ENCODE data around the gene NDUFA8.
A peak's percentile ranks its signal among the peaks of the same experiment; 100 is the strongest.
"Not testable (repeated sequence)": the region's sequence is repeated elsewhere in the genome, so short reads cannot be mapped to it uniquely, and the experiment has no call there.

The NDUFA8 gene

DNA sequence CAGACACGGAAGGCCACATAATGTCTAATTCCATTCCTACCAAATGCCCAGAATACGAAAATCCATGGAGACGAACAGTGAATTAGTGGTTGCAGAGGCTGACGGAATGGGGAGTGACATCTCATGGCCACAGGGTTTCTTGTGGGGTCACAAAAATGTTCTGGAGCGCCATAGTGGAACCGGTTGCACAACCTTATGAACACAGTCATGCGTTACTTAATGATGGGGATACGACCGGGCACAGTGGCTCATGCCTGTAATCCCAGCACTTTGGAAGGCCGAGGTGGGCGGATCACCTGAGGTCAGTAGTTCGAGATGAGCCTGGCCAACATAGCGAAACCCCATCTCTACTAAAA lies 40.4 kb downstream of the NDUFA8 start:
- DNase-seq: no peak

DNA sequence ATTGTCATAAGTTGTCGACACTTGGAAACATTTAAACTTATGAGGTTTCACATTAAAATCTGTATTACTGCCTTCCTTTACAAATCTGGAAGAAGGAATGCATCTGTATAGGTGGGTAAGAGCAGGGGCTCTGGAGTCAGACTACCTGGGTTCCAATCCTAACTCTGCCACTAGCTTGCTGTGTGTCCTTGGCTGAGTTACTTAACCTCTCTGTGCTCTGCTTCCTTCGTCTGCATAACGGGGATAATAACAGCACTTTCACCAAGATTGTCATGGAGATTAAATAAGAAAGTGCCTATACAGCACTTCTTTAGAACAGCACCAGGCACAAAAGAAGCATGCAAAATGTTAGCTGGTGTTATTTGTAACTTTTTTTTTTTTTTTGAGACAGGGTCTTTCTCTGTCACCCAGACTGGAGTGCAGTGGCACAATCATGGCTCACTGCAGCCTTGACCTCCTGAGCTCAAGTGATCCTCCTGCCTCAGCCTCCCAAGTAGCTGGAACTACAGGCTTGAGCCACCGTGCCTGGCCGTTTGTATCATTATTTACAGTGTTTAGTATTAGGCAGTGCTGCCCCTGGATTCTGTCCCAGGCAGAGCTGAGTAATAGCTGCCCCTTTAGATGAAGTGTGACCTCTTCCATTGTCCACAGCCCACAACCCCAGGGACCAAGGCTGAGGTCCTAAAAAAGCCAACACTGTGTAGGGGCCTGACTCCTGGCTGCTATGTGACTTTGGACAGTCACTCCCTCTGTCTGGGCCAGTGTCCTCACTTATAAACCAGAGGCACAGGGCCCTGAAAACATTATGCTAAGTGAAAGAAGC lies 41.0 kb downstream of the NDUFA8 start:
- no peak for DNase-seq

DNA sequence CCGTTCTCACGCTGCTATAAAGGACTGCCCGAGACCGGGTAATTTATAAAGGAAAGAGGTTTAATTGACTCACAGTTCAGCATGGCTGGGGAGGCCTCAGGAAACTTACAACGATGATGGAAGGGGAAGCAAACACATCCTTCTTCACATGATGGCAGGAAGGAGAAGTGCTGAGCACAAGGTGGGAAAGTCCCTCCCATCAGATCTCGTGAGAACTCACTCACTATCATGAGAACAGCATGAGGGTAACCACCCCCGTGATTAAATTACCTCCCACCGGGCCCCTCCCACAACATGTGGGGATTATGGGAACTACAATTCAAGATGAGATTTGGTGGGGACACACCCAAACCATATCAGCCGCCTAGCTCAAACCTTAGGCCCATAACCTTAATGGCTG lies 42.3 kb downstream of the NDUFA8 start:
- not testable (repeated sequence) for DNase-seq

DNA sequence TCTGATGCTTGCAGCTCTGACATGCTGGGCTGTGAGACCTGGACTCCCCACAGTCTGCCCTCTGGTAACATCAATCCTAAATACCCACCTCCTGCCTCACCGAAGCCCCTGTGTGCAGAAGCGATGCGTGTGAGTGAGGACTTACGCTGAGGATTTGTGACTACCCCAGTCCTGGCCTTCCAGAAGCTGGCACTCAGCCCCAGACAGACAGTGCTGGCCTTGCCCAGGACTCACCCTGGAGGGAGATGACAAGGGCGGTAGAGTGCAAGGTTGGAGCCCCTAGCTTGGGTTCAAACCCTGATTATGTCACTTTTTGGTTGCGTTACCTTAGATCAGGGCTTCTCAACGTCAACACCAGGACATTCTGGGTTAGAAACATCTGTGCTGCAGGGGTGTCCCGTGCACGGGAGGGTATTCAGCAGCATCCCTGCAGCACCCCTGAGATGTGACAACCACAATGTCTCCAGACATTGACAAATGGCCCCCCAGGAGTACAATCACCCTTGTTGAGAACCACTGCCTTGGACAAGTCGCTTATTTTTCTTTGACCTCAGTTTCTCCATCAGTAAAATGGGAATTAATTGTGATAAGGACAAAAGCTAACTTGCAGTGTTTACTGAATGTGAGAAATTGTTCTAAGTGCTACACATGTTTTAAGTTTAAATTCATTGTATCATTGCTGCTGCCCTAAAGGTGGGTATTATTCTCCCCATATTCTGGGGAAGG lies 43.0 kb downstream of the NDUFA8 start:
- no peak for DNase-seq

DNA sequence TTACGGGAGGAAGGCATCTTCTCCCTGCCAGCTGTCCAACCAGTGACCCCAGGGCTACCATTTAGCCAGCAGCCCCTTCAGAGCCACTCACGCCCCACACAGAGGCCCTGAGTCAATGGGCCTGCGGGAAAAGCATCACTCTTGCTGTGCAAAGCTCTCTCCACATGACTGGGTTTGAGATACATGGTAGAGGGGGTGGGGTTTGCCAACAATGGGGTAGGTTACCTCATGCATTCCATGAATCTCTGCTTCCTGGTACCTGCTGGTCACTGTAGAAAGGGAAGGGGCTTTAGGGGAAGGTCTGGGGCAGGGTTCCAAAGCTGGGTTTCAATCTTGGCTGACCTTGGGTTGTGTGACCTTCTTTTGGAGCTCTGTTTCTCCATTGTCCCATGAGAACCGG lies 43.5 kb downstream of the NDUFA8 start:
- DNase-seq: no peak

DNA sequence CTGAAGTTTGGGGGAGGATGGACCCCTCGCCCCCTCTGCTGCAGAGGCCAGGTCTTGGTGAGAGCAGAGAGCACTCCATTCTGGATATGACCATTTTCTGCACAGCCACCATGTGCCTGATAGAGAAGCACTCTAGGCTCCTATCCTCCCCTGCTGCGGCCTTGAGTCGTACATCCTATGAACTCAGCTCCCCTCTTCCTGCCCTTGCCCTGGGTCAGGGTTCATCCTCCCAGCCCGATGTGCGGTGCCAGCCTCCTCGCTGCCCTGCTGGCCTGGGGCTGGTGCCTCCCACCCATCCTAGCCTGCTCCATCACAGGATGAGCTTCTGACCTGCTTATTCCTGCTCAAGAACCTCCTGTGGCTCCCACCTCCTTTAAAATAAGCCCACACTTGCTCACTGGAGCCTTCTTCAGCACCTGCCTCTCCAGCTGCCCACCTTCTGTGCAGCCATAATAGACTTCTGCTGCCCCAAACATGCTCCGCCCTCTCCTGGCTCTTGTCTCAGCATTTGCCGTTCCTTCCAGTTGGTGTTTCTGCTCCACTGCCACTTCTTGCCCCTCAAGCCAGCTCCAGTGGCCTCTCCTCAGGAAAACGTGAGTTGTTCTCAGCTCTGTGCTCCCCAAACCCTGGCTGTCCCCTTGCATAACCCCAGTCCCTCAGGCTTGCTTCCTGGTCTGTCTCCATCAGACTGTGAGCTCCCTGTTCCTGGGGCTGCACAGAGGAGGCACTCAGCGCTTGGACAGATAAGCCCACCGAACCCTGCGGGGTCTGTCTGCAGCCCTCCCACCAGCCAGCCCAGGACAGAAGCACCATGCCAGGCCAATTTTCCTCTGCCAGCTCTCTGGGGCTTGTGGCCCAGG lies 44.2 kb downstream of the NDUFA8 start:
- no peak for DNase-seq

DNA sequence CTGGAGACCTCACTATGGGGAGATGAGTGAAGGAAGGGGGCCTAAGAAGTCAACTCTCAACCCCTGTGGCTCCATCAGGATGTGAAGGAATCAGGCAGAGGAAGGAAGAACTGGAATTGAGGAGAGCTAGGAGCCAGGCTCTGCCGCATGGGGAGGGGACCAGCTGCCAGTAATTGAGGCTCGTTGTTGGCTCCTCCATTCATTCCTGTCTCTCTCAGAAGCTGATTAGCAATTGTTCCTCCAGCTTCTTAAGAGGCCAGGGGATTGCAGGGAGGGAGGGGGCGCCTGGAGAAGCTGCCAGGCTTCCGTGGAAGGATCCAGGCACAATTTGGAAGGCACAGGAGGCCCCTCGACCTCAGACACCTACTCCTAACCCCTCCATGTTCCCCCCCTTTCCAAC lies 46.0 kb downstream of the NDUFA8 start:
- DNase-seq: no peak

DNA sequence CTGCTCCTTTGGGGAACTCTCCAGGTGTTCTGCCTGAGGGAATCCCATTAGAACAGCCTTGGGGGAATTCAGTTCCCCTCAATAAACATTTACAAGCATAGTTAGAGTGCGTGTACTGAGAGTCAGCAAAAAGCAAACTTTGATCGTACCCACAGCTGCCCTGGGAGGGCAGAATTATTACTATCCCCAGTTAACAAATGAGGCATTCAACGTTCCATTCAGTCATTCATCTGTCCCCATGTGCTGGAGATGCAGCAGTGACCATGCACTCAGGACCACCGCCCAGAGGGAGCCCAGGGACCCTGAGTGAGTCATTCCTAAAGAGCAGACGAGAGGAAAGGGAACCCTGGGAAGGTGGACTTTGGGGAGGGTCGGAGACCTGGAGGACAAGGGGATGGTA lies 47.3 kb downstream of the NDUFA8 start:
- DNase-seq: no peak

DNA sequence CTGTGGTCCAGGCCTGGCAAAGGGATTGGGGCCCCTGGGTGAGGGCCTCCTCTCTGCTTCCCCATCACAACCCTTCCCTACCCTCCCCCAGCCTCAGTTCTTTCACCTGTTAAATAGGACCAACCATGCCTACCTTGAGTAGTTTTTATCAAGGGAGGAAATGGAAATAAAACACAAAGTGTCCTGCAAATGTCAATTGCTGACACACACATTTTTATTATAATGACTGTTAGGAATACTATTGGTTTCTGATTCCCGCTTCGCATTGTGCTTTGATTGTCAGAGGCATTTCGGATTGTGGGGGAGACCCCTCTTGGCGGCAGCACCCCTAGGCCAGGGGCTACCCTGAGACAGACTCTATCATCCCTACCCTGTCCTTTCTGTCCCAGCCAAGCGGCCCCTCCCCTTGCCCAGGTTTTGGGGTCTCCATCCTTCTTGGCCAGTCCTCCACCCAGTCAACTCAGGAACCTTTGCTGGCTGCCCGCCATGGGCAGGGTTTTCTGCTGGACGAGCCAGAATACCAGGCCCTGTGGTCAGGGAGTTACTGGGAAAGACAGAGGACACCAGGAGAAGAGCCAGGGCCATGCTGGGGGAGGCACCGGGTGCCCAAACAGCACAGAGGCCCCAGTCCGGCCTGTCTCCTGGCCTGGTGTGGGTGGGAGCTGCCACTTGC lies 48.0 kb downstream of the NDUFA8 start:
- no peak for DNase-seq

DNA sequence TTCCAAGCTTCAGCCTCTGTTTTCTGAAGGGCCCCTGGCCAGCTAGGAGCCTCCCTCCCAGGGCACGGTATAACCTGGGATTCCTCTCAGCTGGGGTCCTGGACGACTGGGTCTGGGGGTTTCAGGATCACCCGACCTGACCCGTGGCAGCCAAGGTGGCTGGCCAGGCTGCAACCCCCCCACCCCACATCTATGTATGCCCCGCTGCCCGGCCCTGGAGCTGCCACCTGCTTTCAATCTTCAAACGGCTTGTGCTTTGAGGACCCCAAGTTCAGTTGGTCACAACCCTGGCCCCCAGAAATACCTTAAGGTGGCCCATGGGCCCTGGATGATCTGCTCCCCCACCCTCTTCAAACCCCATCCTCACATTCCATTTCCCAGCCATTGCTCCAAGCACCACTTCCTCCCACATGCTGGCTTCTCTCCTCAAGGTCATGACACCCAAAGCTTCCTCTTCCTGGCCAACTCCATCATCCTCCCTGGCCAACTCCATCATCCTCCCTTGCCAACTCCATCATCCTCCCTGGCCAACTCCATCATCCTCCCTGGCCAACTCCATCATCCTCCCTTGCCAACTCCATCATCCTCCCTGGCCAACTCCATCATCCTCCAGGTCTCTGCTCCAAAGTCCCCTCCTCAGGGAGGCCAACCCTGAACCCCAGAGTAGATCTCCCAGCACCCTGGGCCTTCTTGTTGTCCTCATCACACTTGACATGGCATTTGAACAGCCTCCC lies 49.3 kb downstream of the NDUFA8 start:
- no peak for DNase-seq

DNA sequence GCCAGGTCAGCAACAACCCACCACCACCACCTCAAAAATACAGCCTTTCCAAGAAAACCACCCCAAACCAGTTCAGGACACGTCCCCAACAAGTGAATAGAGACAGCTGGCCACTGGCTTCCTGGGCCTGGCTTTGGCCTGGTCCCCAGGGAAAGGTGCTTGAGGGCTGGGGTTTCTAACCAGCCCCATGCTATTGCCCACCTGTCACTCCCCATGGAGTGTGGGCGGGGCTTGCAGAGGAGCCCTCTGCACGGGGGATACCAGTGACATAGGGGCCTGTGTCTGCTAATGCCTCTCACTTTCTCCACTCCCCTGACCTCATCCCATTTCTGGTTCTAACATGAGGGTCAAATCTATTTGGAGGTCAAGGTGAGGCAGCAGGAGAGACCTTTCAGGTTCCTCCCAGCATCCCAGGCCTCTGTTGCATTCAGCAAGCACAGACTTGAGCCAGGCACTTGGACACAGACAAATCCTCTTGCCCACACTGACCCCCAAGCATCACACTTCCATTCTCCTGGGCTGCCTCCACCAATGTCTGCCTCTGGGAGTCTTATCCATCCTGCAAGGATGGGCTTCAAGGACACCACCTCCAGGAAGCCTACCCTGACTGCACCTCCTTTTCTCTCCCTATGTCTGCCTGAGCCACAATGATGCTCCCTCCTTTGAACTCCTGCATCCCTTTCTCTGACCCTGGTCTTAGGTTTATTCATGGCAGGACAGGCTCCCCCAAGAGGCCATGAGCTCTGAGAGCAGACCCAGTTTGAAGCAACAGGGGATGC lies 50.4 kb downstream of the NDUFA8 start:
- no peak for DNase-seq

DNA sequence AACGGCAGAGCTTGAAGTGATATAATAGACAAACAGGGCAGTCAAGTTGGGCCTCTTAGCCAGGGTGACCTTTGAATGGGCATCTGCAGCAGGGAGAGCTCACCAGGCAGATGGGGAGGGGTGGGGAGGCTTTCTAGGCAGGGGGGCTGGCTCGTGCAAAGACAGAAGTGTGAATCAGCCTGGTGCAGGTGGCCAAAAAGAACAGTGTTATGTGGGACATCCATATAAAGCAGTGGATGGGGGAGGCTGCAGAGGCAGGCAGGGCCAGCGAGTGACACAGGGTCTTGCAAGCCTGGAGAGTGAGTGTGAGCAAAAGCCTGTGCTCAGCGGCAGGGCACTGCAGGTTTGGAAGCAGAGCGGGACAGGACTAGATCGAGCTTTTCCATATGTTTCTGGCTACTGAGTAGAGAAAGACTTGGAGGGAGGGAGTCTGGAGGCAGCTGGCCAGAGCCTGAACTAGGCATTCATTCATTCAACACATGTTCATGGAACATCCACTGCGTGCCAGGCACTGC lies 52.2 kb downstream of the NDUFA8 start:
- DNase-seq: no peak

DNA sequence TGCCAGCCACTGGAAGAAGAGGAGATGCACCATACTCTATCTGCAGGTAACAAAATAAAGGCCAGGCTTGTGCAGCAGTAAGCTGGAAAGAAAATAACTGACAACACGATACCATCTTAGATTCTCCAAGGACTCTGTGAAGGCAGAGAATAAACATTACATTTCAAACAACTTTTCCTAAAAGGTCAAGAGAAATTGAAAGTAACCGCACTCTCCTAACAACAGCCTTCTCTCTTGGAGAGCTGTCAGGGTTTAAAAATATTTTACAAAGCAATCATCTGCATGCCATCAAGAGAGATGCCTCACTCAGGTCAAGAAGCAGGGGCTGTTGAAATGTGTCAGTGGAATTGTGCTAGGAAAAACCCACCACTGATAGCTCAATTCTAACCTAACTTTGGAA lies 53.0 kb downstream of the NDUFA8 start:
- no peak for DNase-seq

DNA sequence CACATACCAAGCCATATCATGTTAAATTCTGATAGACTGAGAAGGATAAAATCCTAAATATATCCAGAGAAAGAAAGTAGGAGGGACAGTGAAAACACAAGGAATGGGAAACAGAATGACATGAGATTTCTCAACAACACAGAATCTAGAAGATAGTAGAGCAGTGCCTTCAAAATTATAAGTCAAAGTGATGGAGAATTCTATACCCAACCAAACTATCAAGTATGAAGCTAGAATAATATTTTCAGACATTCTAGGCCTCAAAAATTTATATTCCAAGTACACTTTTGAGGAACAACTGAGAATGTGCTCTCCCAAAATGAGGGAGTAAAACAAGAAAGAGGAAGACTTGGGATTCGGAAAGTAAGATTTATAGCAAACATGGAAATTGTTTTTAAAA lies 55.6 kb downstream of the NDUFA8 start:
- DNase-seq: no peak

DNA sequence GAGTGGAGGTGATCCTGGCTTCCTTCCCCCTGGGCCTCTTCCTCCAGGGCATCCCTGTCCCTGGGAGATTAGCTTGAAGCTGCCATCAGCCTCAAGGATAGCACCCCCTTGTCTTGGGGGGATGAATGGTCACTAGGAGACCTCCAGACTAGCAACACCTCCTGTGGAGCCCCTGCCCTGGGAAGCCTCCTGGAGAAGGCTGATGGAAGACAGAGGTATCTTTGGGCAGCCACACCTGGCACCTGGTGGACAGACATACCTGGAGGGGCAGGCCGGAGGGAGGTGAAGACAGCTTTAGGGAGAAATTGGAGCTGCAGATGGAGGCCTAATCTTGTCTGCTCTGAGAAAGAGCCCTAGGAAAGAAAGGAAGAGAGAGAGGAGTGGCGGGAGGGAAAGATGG lies 57.4 kb downstream of the NDUFA8 start:
- no peak for DNase-seq

DNA sequence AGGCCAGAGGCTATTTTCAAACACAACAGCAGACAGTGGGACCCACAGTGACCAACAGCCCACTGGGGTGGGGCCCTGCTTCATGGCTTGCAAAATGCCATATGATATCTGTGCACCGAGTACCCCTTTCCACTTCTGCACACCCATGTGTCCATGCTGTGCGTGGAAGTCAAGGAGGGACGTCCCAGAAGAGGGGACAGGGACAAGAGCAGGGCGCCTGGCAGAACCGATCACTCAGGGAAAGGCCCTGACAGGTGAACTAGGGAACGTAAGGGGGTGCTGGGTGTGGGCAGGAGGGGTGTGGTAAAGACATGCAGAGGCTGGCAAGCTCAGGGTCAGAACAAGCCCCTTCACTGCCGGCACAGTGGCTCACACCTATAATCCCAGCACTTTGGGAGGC lies 58.8 kb downstream of the NDUFA8 start:
- DNase-seq: no peak

DNA sequence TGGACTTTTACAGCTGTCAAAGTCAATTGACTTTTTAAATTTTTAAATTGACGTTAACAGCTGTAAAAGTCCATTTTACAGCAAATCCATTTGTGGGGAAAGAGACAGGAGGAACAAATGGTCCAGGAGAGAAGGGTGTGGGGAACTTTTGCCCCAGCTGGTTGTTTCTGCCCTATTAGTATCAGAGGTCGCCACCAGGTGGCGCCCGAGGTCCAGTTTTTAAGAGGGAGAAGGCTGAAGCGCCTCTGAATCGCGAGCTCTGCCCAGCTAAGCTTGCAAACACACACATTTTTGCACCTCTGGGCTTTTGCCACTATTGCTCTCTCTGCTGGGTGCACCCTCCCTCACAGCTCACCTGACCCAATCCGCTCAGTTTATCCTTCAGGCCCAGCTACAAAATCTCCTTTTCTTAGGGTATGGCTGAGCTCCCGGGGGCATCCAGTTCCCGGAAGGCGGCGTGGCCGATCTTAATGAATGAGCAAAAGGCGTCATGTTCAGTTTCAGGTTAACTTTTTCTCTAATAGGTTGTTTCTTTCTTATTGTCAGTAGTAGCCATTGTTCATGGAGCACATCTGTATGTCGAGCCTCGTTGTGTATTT lies 60.2 kb downstream of the NDUFA8 start:
- DNase-seq: peak; percentile 39 to 66

DNA sequence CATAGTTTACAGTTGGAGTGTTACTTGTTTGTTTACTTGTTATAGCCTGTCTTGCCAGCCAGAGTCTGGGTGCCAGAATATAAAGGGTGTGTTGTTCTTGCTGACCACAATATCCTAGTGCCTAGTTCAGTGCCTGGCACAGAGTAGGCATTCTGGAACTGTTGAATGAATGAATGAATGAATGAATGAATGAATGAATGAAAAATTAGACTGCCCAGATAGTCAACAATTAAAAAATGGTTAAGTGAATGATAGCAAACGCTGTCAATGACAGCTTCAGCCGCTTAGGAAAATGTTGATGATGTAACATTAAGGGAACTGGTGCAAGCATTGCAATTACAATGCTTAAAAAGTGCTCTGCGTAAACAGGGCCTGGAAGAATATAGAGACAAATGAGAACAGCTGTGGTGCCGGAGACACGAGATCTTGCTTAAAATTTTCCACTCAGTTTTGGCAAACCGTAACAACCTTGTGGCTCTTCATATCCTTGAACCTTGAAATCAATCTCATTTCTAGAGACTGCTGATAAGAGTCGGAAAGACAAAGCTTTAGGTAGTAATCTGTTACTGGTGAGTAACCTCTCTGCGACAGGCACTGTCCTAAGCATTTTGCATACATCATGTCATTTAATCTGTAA lies 61.8 kb downstream of the NDUFA8 start:
- DNase-seq: no peak

DNA sequence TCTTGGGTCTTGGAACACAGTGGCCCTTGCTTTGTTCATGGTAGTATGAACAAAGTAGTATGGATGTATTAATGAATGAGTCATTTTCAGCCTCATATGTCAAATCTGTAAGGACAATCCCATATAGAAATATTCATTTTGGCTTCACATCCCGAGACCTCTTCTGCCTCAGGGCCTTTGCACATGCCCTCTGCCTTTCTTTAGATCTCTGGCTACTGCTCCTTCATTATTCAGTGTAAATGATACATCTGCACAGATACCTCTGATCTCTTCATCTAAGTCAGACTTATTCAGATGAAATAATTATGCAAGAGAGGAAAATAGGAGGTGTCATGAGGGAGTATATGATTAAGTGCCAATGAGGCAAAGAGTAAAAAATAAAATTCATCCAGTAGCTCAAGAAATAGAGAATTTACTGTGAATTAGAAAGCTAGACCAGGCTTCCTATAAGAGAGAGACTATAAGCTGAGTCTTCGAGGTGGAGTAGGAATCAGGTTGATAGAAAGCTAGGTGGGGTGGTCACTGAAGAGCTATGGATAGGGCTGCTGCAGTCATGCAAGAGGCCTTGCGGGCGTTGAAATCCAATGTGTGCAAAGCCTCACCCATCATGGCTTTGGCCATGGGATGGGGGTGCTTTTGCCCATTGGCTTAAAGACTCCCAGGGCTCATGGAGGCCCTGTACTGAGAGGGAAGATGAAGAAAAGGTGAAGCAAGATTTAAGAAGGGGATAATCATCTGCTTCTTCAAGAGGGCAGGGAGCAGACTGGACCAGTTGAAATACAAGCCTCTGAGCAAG lies 62.8 kb downstream of the NDUFA8 start:
- DNase-seq: no peak
